GM12801 (cell line): ENCODE results near the gene MGAT2.

Experiments
- TF ChIP-seq, protein P1 (sequence below): IDR thresholded peaks from one replicate; pipeline ENCODE4 v1.5.1; 2011; ENCODE audit warnings: control low read depth; ENCODE audit not compliant: insufficient read length; ENCODE audit errors: extremely low read depth

Gene MGAT2

DNA sequence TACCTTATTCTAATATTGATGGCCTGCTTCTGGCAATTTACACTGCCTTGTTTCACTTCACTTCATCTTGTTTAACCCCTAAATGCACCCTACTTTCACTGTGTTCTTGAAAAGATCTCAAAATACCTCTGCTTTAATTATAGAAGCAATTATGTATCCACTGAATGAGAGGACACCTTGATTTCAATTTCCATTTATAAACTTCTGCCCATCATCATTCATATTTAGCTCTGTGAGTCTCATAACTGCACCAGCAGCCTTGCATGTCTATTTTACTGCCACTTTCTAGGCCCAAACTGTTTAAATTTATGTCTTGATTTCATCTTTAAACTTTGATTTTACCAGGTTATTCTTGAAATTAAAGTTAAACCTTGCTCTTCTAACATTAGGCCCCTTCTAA, 21.6 kb downstream of the MGAT2 start:
- TF ChIP-seq, protein P1, sequence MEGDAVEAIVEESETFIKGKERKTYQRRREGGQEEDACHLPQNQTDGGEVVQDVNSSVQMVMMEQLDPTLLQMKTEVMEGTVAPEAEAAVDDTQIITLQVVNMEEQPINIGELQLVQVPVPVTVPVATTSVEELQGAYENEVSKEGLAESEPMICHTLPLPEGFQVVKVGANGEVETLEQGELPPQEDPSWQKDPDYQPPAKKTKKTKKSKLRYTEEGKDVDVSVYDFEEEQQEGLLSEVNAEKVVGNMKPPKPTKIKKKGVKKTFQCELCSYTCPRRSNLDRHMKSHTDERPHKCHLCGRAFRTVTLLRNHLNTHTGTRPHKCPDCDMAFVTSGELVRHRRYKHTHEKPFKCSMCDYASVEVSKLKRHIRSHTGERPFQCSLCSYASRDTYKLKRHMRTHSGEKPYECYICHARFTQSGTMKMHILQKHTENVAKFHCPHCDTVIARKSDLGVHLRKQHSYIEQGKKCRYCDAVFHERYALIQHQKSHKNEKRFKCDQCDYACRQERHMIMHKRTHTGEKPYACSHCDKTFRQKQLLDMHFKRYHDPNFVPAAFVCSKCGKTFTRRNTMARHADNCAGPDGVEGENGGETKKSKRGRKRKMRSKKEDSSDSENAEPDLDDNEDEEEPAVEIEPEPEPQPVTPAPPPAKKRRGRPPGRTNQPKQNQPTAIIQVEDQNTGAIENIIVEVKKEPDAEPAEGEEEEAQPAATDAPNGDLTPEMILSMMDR: no peak

DNA sequence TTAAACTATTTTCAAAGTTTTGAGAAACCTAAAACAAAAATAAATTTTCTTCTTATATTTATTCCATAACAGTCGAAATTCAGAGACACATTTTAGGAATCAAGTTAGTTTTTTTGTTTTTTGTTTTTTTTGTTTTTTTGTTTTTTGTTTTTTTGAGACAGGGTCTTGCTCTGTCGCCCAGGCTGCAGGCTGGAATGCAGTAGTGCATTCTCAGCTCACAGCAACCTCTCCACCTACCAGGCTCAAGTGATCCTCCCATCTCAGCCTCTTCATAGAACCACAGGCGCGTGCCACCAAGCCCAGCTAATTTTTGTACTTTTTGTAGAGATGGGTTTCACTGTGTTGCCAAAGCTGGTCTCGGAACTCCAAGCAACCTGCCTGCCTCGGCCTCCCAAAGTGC, 32.9 kb downstream of the MGAT2 start:
- TF ChIP-seq, protein P1: no peak

- TF ChIP-seq, protein P1: no peak
These were observed 33.9 kb downstream of the MGAT2 start for GRCh38 chr14:49654511-49654910.

- TF ChIP-seq, protein P1: no peak
These were observed 39.2 kb downstream of the MGAT2 start for GRCh38 chr14:49659526-49660455.

DNA sequence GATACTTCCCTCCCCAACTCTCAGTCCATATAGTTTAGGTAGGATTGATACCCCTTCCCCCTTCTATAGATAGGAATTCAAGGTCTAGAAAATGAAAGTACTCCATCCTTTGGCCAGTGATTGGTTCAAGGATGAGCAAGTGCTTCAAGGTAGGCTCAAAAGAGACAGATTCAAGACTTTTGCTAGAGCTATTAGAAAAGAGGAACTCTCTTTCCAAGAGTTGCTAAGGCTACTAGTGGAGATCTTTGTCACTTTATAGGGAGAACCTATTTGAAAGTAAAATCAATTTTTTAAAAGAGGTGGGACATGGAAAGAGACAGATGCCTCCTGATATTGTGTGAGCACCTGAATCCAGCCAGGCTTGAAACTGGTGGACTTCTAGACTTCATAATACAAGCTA, 49.9 kb downstream of the MGAT2 start:
- TF ChIP-seq, protein P1: no peak
